Activated CD4-positive, CD25-positive, alpha-beta regulatory T cell (primary cell): Measurements from ENCODE around the gene OR8B12.
A peak's percentile ranks its signal among the peaks of the same experiment; 100 is the strongest.

Source experiments
- DNase-seq, 4 experiments: peaks; one replicate each; lab custom pipeline; 2025; lab: John Stamatoyannopoulos, UW

Gene OR8B12, protein sequence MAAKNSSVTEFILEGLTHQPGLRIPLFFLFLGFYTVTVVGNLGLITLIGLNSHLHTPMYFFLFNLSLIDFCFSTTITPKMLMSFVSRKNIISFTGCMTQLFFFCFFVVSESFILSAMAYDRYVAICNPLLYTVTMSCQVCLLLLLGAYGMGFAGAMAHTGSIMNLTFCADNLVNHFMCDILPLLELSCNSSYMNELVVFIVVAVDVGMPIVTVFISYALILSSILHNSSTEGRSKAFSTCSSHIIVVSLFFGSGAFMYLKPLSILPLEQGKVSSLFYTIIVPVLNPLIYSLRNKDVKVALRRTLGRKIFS

DNA sequence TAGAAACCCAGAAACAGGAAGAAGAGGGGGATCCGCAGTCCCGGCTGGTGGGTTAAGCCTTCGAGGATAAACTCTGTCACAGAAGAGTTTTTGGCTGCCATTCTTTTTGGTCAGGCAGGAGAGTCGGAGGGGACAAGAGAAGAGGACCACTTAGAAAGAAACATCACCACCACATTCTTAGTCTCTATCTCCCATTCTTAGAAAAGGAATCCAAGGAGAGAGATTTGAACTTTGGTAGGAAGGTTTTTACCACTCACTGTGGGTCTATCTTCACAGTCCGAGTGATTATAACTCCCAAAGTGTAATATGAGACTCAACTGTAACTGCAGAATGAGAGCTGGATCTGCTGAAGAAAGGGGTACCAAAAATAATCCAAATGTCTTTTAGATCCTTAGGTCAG lies at the start of gene OR8B12:
Gene OR8B12 (minus strand): TSS at position 101 of the 400 bp plus-strand sequence. CDS start 0 bp downstream, at position 101.
- DNase-seq: no peak

DNA sequence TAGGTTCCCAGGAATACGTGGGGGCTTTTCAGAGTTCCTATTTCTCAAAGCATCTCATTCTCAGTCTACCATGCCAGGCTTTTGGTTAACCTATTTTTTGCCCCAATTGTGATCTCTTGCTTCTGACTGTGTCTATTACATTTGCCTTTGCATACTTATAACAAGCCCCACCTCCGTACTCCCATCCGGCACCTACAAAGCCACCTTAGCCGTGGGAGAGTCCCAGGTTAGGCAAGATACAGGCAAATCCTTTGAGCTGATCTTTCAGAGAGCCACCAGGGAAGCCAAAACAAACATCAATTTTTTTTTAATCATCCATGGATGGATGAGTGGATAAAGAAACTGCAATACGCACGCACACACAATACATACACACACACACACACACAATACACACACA lies 49.2 kb upstream of the OR8B12 start:
- DNase-seq: no peak

DNA sequence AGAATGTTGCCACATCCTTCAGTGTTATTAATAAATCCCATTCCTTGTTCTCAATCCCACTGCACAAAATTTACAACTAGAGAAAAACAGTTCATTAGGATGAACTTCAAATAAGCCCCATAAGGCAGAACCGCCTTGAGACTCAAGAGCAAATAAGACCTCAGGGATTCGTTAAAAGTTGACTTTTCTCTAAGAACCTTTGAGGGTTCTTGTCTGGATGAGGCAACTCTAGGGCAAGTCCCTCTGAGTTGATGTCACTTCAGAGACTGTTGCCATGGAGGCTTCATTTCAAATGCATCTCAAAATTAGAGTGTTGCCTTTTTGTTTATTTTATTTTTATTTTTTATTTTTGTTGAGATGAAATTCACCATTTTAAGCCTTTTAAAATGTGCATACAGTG lies 48.0 kb upstream of the OR8B12 start:
- DNase-seq: no peak

DNA sequence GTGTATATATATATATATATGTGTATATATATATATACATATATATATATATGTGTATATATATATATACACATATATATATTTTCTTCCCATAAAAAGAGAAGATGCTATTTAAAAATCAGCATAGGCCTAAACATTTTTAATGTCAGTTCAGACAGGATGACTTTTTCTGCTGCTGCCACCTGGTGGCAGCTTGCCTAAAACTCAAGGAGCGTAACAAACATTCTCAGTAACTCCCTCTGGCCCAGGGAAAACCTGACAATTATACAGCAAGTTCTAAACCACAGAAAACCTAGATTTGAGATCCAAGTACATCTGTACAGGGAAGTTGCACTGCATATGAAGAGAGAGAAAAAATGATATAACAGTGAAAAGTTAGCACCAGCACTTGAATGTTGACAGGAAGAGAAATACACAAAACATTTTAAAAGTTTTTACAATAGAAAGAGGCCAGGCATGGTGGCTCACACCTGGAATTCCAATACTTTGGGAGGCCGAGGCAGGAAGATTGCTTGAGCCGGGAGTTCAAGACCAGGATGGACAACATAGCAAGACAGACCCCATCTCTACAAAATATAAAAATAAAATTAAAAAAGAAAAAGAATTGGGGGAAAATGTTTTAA lies 42.9 kb upstream of the OR8B12 start:
- peak in 2 of 4 experiments; percentile 2 to 14 for DNase-seq

DNA sequence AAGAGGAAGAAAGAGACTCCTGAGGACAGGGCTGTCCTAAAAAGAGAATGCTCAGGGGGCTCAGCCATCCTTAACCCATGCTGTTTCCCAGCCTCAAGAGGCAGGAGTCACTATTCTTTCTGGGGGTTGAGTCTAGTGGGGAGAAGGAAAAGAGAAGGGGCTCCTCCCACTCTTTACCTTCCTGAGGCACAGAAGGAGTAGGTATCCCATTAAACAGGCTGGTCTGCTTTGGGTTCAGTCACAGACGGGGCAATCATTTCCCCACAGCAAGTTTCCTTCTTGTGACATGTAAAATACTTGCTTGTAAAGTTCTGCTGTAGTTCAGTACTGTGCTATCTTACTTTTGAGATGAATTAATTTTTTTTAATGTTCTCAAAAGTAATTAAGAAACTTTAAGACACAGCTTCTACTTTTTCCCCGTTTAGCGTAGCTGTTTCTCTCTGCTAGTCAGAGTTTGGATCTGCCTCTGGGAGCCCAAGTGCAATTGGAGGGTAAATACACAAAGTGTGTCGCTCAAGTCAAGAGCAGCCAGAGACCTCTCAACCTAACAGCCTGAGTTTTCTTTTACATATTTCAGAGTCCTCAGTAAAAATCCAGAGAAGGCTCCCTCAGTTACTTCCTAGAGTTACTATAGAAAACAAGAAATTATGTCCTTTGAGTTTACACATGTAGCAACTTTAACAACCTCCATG lies 41.4 kb upstream of the OR8B12 start:
- no peak for DNase-seq

DNA sequence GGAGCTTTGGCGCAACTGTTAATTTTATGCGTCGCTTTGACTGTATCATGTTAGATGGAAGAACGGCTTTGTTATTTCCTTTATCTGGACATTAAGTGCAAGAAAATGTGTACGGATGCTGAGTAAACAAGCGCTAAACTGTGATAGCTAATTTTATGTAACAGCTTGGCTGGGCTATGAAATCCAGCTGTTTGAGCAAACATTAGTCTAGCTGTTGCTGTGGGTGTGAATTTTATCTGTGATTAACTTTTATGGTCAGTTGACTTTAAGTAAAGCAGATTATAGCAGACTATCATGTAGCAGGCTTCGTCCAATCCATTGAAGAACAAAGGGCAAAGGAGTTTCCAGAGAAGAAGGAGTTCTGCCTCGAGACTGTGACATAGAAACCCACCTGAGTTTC lies 40.3 kb upstream of the OR8B12 start:
- no peak for DNase-seq

DNA sequence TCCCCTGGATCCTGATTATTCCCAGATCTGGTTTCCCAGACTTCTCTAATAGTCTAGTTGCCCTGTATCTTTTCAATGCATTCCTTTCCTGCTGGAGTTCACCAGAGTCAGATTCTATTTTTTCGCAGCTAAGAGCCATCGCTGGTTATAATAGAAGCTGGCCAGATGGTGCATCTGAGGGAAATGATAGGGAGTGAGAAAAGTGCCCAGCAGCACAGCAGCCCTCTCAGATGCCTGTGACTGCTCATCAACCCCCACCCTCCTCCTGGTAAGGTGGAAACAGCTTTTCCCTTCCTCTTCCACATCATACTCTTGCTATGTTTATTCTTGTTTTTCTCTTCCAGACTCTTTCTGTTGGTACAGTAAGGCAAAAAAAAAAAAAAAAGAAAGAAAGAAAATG lies 39.1 kb upstream of the OR8B12 start:
- DNase-seq: no peak

DNA sequence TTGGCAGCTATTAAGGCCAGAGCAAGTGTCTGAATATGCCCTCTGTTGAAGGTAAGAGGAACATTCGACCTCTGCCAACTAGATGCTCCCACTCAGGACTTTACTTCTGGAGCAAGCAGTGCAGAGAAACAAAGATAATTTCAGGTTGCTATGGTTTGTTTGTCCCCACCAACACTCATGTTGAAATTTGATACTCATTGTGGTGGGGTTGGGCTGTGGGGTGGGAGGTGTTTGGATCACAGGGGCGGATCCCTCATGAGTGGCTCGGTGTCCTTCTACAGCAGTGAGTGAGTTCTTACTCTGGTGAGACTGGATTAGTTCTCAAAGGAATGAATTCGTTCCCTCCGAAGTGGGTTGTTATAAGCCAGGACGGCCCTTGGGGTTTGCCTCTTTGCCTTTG lies 38.4 kb upstream of the OR8B12 start:
- no peak for DNase-seq

DNA sequence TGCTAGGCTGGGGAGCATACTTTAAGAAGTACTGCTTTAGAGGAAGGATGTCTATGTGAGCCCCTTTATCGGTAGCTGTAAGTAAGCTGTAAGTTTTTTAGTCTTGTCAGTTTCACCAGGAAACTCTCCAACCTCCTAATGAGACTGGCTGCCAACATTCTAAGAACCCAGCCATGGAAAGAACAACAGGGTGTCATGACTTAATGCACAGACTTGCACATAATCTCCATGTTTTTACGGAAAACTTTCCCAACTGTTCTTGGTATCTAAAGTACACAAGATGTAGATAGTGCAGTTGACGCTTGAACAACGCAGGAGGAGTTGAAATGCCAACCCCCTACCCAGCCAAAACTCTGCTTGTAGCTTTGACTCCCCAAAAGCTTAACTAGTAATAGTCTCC lies 35.3 kb upstream of the OR8B12 start:
- no peak for DNase-seq

DNA sequence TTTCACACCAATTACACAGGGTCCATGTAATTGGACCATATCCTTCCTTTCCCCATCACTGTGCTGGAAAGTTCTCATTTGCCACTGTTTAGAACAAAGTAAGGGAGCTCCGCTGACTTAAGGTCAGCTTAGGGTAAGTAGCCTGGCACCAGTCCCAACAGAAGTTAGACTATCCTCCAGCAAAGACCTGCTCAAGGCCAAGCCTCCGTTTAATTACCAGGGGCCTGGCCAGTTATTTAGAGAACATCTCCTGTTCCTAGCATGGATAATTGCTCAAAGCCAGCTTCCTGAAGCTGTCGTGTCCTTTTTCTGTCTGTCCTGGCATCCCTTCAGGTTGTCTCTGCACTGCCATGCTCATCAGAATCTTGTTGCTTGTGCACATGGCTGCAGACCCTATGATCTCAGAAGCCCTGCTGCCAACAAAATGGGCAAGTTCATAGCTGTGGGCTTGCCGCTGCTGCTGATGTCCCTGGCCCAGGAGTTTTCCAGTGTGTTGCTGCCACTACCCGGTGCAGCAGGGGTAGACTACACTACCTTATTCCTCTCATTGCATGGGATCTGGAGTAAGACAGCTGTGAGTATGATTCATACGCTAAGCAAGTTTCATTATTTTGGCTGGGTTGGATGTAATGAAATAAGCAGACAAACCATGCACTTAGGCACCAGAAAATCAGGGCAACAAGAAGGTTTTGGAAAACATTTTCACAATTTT lies 34.4 kb upstream of the OR8B12 start:
- no peak for DNase-seq

DNA sequence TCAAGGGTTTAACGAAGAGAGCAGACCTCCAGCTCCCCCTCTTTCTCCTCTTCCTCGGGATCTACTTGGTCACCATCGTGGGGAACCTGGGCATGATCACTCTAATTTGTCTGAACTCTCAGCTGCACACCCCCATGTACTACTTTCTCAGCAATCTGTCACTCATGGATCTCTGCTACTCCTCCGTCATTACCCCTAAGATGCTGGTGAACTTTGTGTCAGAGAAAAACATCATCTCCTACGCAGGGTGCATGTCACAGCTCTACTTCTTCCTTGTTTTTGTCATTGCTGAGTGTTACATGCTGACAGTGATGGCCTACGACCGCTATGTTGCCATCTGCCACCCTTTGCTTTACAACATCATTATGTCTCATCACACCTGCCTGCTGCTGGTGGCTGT lies 26.7 kb upstream of the OR8B12 start:
- DNase-seq: no peak

DNA sequence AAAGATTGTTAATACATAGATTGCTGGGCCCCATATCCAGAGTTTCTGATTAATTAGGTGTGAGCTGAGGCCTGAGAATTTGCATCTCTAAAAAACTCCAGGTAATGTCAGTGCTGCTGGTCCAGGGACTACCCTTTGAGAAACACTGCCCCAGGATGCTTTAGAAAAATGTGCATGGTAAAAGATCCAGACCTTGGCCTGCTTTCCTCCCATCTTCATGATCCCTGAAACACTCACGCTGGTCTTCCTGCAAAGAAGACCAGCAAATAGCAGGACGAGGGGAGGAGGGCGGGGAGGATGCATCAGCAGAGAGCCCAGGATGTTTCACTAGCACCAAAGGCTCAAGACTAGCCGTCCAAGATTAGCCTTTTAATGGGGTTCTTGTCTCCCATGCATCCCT lies 26.2 kb upstream of the OR8B12 start, which contains the start of gene OR8A1:
Gene OR8A1 (plus strand): TSS at position 301 of the 400 bp plus-strand sequence. CDS start 123 bp downstream, outside the sequence.
- DNase-seq: no peak

DNA sequence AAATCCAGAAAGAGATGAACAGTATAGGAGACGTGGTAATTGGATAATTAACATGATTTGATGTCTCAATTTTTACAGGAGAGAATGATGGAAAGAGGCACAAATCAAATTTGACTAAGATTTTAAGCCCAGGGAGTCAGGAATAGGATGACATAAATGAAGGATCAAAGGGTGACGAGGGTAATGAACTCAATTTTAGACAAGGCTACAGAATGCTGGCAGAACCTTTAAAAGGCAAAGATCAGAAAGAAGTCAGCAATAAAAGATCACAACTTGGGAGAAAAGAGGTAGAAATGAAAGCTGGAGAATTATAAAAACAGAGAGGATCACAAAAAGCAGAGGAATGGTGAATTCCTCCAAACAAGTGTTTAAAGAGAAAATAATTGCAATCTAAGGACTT lies 13.4 kb upstream of the OR8B12 start:
- no peak for DNase-seq

DNA sequence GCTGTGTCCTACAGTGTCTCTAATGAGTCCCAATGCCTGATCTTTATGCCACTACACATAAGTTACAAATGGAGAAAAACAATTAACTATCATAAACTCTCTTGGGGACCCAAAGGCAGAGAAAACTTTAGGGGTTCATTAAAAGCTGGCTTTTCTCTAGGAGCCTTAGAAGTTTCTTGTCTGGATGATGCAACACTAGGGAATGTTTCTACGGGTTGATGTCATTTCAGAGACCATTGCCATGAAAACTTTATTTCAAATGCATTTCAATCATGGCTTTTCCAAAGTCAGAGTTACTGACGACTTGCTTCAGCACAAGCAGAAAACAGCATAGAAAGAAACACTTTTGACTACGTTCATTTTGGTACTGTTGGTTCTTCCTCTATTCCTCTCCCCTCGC lies 8.5 kb upstream of the OR8B12 start:
- no peak for DNase-seq

DNA sequence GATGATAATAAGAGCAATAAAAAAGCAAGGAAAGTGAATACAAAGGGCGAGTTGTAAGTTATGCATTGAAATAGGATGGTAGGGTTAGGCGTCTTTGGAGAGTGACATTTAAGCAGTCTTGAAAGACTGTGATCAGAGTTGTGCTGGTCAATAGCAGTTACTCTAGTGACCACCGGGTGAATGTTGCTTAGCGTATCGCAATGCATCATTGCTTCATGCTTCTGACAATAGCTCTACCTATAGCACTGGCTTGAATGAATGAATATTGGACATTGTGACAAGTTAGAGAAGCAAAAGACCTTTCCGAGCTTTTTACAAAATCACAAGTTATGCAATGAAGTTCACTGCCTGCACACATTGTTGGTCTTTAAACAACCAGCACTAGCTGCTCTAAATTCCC lies 7.7 kb upstream of the OR8B12 start:
- no peak for DNase-seq

DNA sequence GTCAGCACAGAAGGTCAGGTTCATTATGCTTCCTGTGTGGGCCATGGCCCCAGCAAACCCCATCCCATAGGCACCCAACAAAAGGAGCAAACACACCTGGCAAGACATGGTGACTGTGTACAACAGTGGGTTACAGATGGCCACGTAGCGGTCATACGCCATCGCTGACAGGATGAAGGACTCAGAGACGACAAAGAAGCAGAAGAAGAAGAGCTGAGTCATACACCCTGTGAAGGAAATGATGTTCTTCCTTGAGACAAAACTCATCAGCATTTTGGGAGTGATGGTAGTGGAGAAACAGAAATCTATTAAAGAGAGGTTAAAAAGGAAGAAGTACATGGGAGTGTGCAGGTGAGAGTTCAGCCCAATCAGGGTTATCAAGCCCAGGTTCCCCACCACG lies 309 bp downstream of the OR8B12 start:
- DNase-seq: no peak

DNA sequence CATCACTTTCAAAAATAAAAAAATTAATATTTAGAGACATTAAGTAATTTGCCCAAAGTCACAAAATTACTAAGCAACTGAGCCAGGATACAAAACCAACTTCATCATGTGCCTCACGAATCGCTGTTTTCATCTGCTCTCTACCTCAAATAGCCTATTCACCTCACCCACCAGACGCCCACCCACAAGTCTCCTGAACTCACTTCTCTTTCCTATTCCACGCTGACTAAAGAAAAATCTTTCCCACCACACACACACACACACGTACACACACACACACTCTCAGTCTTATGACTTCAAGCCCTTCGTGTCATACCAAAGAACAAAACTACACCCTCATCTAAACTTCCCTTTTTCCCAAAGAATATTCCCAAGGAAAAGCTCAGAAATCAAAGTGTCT lies 2.2 kb downstream of the OR8B12 start:
- no peak for DNase-seq

DNA sequence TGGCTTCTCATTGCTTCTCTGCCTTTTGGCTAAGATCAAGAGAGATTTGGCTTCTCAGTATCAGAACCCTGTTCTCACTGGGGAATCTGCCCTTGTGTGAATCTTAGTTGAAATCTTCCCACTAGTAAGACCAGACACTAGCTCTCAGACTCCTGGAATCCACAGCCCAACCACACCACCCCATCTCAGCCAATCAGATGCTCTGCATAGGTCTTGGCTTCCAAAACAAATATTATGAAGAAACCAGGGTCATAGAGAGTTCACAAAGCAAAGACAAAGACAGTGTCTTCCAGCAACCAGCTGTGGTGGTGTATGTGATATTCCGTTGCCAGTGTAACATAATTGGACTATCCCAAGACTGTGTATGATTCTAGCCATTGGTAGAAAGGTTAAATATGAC lies 5.4 kb downstream of the OR8B12 start:
- DNase-seq: no peak

DNA sequence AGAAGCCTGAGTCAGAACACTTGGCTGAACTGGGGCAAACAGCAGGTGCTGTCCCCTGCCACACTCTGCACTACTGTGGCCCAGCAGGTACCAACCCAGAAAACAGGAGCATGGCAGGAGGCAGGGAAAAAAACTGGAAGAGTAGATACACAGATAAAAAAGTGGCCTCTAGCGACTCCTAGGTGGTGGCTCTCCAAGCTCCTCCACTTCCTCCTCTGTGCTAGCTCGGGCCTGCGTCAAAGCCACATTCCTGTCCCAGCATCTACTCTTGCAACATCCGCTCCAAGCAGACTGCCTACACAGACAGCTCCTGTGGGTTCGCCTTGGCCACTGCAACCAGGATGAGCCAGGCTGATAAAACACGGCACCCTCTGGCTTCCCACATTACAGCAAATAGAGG lies 6.9 kb downstream of the OR8B12 start:
- DNase-seq: no peak

DNA sequence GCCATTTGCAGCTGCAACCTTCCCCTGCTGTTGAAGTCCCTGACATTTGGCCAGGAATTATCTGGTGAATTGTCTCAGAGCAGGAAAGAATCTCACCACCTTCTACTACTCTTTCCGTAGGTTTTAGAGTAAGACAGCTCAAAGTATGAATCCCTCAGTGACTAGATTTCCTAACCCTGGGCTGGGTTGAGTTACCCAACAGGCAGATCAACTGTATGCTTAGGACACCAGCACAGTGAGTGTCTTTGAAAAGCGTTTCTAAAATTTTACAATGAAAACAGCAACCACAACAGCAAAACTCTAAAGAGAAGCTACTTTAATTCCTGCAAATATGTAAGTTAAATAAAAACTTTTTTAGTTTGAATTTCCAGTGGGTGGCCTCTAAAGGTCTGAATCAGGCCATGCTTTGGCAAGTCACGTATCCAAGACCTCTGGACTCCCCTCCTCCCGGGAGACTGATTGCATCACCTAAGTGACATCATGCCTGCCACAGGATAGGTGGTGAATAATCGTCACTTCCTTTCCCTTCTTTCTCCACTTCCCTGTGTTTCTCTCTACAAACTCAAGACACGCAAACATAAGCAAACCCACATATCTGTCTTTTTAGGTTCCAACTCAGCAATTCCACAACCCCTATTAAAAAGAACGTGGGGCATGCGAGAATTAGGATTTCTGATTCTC lies 7.8 kb downstream of the OR8B12 start:
- DNase-seq: no peak

DNA sequence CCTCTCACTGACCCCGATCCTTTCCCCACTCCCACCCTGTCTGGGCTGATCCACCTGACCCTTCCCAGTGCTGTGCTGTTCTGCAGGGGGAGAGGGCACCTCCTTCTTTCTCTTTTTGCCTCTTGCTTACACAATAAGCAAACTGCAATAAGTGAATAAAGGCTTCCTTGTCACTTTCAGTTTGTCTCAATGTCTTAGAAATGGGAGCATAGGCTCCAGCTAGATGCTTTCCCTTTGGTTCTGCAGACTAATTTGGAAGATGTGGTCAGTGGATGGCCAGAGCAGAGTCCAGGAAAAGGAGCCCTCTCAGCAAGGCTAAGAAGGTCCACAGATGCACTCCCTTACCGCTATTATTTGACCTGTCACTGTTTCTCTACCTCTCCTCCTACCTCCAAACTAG lies 9.4 kb downstream of the OR8B12 start:
- no peak for DNase-seq

DNA sequence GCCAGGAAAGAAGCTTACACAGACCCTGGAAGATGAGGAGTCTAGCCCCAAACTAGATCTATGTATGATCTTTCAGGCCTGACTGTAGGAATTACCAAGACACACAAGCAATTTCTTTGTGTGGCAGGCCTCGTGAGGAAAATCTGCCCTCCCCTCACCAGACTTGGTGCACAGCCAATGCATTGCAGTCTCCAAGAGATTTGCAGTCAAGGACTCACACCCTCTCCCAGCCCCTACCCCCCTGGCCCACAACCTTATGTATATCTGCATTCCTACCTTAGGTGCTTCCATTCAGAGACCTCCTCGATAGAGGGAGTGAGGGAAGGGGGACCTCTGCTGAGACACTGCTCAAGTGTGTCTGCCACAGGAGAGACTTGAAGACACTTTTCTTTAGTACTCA lies 9.8 kb downstream of the OR8B12 start:
- DNase-seq: no peak
